Activated CD4-positive, alpha-beta memory T cell treated with anti-CD3 and anti-CD28 coated beads, Interleukin-2, amount 10 ng/mL, durations not matched to agents 7 days and 5 days (primary cell): ENCODE results near the gene CDKN1B. TPM values are rescaled to one million over a fixed set of nuclear protein-coding genes. Genes with fewer than 3 reads are reported as not detected.
A peak's percentile ranks its signal among the peaks of the same experiment; 100 is the strongest.
"Not testable (repeated sequence)": the region's sequence is repeated elsewhere in the genome, so short reads cannot be mapped to it uniquely, and the experiment has no call there.

Source experiments
- CTCF ChIA-PET: fragments of 350-600 bp; sonication (Branson Sonifier 250); formaldehyde crosslinking; loops from one replicate; lab custom pipeline; 2021; ENCODE audit warnings: antibody characterized with exemption, inconsistent platforms; lab: Charles Lee
- POLR2A ChIA-PET: fragments of 350-600 bp; sonication (Branson Sonifier 250); formaldehyde crosslinking; loops from one replicate; lab custom pipeline; 2021; ENCODE audit warnings: antibody characterized with exemption; lab: Charles Lee
- DNase-seq: peaks from one replicate; pipeline ENCODE4 v3.0.0-alpha.2; 2020
- H3K27ac Mint-ChIP-seq: one replicate; pipeline ENCODE4 v1.8.0; 2021; ENCODE audit warnings: mild to moderate bottlenecking, mixed read lengths
- H3K27me3 Mint-ChIP-seq: one replicate; pipeline ENCODE4 v1.8.0; 2021; ENCODE audit warnings: mixed read lengths
- H3K36me3 Mint-ChIP-seq: one replicate; pipeline ENCODE4 v1.8.0; 2021; ENCODE audit warnings: low read depth, mixed read lengths
- H3K4me1 Mint-ChIP-seq: one replicate; pipeline ENCODE4 v1.8.0; 2021; ENCODE audit warnings: mixed read lengths
- H3K4me3 Mint-ChIP-seq: one replicate; pipeline ENCODE4 v1.8.0; 2021; ENCODE audit warnings: mild to moderate bottlenecking, mixed read lengths
- H3K9me3 Mint-ChIP-seq: one replicate; pipeline ENCODE4 v1.8.0; 2021; ENCODE audit warnings: mixed read lengths
- total RNA-seq, 2 experiments: library from RNA; stranded (reverse); gene quantifications; one replicate each; pipeline ENCODE4 v1.2.3, GENCODE V29; 2021

Gene CDKN1B
- total RNA-seq, 2 experiments from 2014 or later, result 164 to 166 TPM

DNA sequence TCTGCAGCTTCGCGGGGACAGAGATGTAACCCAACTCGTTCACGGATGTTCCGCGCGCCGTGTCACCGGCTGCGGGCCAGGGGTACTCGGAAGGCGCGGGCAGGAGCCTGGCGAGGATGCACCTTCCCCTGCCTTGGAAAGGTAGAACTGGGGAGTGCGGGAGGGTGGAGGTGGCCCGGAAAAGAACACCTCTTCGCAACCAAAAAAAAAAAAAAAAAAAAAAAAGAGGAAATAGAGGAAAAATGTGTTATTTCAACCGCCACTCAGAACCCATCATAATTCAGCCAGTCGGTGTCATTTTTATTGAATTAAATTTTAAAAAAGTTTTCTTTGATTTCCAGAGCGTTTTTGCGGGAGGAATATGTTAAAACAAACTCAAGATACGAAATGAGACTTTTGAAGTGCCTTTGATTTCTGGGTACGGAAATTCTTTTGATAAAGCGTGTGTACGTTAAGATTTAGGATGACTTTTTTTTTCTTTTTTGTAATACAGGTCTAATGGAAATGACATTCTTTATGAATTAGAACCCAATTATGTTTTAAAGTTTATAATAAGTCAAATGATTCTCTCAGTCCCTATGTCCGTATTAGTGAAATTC, 8.9 kb downstream of the CDKN1B start:
- Mint-ChIP-seq H3K27me3 (no peaks in the 10 kb centered on the region), H3K9me3 (no peaks in the 10 kb centered on the region), H3K36me3 (peaks cover 68% of the 10 kb centered on the region), H3K4me1 (peaks cover 33% of the 10 kb centered on the region), H3K4me3 (peak overlapping the region; percentile 94), H3K27ac (peak overlapping the region; percentile 96)
- DNase-seq, result no peak
- ChIA-PET POLR2A (interaction anchor here (0.6 to 20.9 kb wide), 34 partner anchors 10 to 1713 kb away, joined by 3 to 886 read pairs (median 5); partner anchors contain the start of genes BCL2L14, BORCS5, CDKN1B and CREBL2), CTCF (interaction anchor here (0.7 to 4.0 kb wide), 6 partner anchors 9 to 369 kb away, joined by 3 to 63 read pairs (median 6); partner anchors contain the start of genes BORCS5 and CDKN1B)

DNA sequence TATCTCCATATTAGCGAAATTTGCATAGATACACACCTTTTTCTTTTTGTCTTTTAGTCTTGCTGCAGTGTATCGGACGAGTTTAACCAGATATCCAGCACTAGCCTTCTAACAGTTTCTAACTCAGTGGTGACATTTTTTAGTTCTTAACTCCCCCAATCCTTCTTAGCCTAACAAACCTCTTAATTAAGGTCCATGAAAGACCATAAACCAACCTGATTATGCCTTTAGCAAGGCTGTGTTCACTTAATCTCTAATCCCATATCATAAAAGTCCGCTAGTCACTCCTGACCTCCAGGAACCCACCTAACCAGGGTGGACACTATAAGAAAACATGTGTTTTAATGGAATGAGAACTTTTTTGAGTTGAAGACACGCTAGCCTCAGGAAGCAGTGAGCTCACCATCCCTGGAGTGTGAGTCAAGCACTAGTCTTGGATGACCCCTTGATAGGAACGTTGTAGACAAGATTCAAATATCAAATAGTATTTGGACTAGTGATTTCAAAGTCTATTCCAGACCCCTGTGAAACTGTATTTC, 9.5 kb downstream of the CDKN1B start:
- H3K27ac Mint-ChIP-seq, result peak overlapping the region; percentile 96
- H3K4me3 Mint-ChIP-seq, result peak overlapping the region; percentile 94
- no peaks in the 10 kb centered on the region for H3K27me3 Mint-ChIP-seq
- ChIA-PET CTCF (interaction anchor here (0.8 to 4.0 kb wide), 5 partner anchors 9 to 369 kb away, joined by 3 to 63 read pairs (median 3); partner anchors contain the start of gene CDKN1B), POLR2A (interaction anchor here (0.6 to 20.9 kb wide), 14 partner anchors 9 to 367 kb away, joined by 3 to 886 read pairs (median 79); partner anchors contain the start of genes BORCS5, CDKN1B, DUSP16 and GPR19)
- H3K4me1 Mint-ChIP-seq, result peaks cover 30% of the 10 kb centered on the region
- peaks cover 62% of the 10 kb centered on the region for H3K36me3 Mint-ChIP-seq
- DNase-seq, result no peak
- no peaks in the 10 kb centered on the region for H3K9me3 Mint-ChIP-seq

DNA sequence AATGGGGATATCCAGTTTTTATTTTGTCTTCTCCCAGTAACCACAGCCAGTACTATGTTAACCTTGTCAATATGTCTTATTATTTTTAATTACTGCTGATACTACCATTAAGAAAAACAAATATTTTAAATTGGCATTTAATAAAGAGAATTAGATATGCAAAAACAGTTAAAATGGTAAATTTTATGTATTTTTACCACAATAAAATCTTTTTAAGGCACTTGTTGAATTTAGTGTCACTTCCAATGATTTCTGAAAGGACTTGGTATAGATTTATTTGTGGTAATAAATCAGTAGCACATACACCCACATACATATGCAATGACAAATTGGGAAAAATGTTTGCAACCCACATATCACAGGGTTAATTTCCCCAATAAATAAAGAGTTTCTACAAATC, 14.0 kb downstream of the CDKN1B start:
- Mint-ChIP-seq H3K4me1 (peaks cover 66% of the 10 kb centered on the region), H3K36me3 (peaks cover 53% of the 10 kb centered on the region), H3K27me3 (no peaks in the 10 kb centered on the region), H3K27ac (no peak overlapping the region), H3K4me3 (no peak overlapping the region), H3K9me3 (no peaks in the 10 kb centered on the region)
- no peak for DNase-seq
- ChIA-PET CTCF (no interaction called here), POLR2A (interaction anchor here (9.1 kb wide), 1 partner anchor 10 kb away, joined by 845 read pairs; the partner anchor contains the start of gene CDKN1B)

DNA sequence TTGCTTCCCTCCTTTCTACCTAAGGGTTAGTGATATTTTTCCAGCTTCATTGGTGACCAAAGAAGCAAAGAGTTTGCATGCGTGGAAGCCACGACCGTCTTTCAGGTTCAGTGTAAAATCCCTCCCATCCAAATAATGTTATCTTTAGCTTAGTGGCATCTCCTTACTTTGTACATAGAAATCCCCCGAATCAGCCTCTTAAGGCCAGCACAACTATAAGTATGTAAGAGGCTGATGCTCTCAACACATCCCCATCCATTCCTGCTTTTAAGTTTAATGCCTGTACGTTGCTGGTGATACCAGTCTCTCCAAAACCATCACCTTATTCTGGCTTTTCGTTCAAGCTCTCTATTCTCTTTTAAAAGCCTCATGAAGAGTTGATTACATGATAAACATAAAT, 14.6 kb downstream of the CDKN1B start:
- H3K4me1 Mint-ChIP-seq, result peaks cover 70% of the 10 kb centered on the region
- peak overlapping the region; percentile 10 for H3K27ac Mint-ChIP-seq
- no peaks in the 10 kb centered on the region for H3K9me3 Mint-ChIP-seq
- no peak for DNase-seq
- no peaks in the 10 kb centered on the region for H3K27me3 Mint-ChIP-seq
- POLR2A ChIA-PET, result interaction anchor here (9.1 kb wide), 1 partner anchor 11 kb away, joined by 845 read pairs; the partner anchor contains the start of gene CDKN1B
- CTCF ChIA-PET, result no interaction called here
- H3K36me3 Mint-ChIP-seq, result peaks cover 51% of the 10 kb centered on the region
- no peak overlapping the region for H3K4me3 Mint-ChIP-seq

DNA sequence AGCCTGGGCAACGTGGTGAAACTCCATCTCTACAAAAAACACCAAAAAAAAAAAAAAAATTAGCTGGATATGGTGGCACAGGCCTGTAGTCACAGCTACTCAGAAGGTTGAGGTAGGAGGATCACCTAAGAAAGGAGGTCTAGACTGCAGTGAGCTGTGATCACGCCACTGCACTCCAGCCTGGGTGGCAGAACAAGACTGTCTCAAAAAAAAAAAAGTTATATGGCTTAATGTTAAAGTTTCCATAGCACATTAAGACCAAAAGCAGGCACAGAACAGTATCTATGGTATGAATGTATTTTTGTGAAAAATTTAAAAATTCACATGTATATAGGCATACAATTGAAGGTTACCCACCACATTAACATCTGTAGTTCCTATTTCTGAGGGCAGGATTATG, 15.9 kb downstream of the CDKN1B start:
- Mint-ChIP-seq H3K4me1 (peaks cover 74% of the 10 kb centered on the region), H3K9me3 (no peaks in the 10 kb centered on the region), H3K36me3 (peaks cover 48% of the 10 kb centered on the region), H3K4me3 (no peak overlapping the region), H3K27me3 (no peaks in the 10 kb centered on the region), H3K27ac (peak overlapping the region; percentile 19)
- DNase-seq, result no peak
- POLR2A ChIA-PET, result interaction anchor here (9.1 kb wide), 1 partner anchor 12 kb away, joined by 845 read pairs; the partner anchor contains the start of gene CDKN1B
- CTCF ChIA-PET, result interaction anchor here (0.7 to 0.8 kb wide), 2 partner anchors 14 to 184 kb away, joined by 3 read pairs; no protein-coding TSS in a partner anchor

DNA sequence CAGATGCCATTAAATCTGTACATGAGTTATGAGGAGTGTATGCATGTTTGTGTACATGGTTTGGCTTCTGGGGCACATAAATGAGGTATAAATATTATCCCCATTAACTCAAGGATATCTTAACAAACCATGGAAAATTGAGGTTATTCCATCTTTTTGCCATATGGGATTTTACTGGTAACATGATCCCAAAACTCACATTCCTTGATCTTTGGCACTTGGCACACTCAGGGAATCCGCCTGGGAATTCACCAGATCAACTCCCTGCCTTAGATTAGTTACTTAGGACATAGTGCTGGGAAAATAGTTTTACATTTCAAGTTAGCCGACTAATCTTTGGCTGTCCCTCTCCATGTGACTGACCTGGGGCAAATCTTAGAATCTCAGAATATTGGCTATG, 16.9 kb downstream of the CDKN1B start:
- Mint-ChIP-seq H3K27me3 (no peaks in the 10 kb centered on the region), H3K4me1 (peaks cover 71% of the 10 kb centered on the region), H3K27ac (peak overlapping the region; percentile 94), H3K36me3 (peaks cover 46% of the 10 kb centered on the region), H3K4me3 (no peak overlapping the region), H3K9me3 (no peaks in the 10 kb centered on the region)
- ChIA-PET CTCF (no interaction called here), POLR2A (interaction anchor here (1.4 to 9.1 kb wide), 5 partner anchors 13 to 376 kb away, joined by 3 to 845 read pairs (median 79); partner anchors contain the start of genes BORCS5, CDKN1B and GPR19)
- no peak for DNase-seq

DNA sequence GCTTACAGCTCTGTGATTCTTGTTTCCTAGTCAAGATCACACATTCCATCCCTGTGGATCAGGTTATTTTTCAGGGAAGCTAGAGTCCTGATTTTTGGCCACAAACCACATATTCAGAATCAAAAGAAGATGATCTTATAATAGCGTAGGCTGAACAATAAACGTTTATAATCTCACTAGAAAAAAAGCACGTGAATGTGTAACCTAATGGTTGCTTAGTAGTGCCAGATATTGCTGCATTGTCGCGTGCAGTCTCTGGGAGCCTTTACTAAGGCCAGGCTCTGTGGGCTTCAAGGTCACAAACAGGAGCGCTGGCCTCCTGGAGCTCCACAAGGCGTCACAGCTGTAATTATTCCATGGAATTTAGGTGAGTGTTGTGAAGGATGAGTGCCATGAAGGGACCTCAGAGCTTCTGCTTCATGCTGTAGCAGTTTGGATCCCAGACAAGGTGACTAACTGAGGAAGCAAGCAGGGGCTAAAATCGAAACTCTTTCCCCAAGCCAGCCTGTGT, 17.4 kb downstream of the CDKN1B start:
- H3K4me1 Mint-ChIP-seq, result peaks cover 71% of the 10 kb centered on the region
- no peaks in the 10 kb centered on the region for H3K9me3 Mint-ChIP-seq
- DNase-seq, result no peak
- POLR2A ChIA-PET, result interaction anchor here (0.9 to 9.1 kb wide), 7 partner anchors 13 to 377 kb away, joined by 3 to 845 read pairs (median 24); partner anchors contain the start of genes BORCS5, CDKN1B and GPR19
- CTCF ChIA-PET, result interaction anchor here (0.6 to 3.6 kb wide), 3 partner anchors 20 to 358 kb away, joined by 3 to 61 read pairs (median 5); no protein-coding TSS in a partner anchor
- peaks cover 47% of the 10 kb centered on the region for H3K36me3 Mint-ChIP-seq
- peak overlapping the region; percentile 94 for H3K27ac Mint-ChIP-seq
- H3K27me3 Mint-ChIP-seq, result no peaks in the 10 kb centered on the region
- H3K4me3 Mint-ChIP-seq, result peak overlapping the region; percentile 16

DNA sequence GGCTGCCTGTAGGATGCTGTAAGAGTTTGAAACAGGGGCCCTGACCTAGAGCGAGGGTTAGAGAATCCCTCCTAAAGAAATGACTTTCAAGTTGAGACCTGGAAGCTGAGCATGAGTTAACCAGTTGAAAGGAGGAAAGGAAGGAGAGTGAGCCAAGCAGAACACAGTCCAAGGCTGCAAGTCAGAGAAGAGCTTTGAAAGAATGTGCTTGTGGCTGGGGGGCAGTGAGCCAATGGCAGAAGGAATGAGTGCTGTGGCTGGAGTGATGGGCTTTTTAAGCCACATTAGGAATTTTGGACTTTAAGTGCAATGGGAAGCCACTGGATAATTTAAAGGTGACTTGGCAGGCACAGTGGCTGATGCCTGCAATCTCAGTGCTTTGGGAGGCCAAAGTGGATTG, 18.1 kb downstream of the CDKN1B start:
- POLR2A ChIA-PET, result interaction anchor here (0.6 to 9.1 kb wide), 9 partner anchors 14 to 378 kb away, joined by 3 to 845 read pairs (median 24); partner anchors contain the start of genes BORCS5, CDKN1B and GPR19
- no peak for DNase-seq
- Mint-ChIP-seq H3K27me3 (no peaks in the 10 kb centered on the region), H3K4me3 (peak overlapping the region; percentile 16), H3K4me1 (peaks cover 64% of the 10 kb centered on the region), H3K27ac (peak overlapping the region; percentile 94), H3K9me3 (no peaks in the 10 kb centered on the region), H3K36me3 (peaks cover 44% of the 10 kb centered on the region)
- CTCF ChIA-PET, result interaction anchor here (0.6 to 3.6 kb wide), 9 partner anchors 9 to 374 kb away, joined by 3 to 63 read pairs (median 15); partner anchors contain the start of gene DUSP16

DNA sequence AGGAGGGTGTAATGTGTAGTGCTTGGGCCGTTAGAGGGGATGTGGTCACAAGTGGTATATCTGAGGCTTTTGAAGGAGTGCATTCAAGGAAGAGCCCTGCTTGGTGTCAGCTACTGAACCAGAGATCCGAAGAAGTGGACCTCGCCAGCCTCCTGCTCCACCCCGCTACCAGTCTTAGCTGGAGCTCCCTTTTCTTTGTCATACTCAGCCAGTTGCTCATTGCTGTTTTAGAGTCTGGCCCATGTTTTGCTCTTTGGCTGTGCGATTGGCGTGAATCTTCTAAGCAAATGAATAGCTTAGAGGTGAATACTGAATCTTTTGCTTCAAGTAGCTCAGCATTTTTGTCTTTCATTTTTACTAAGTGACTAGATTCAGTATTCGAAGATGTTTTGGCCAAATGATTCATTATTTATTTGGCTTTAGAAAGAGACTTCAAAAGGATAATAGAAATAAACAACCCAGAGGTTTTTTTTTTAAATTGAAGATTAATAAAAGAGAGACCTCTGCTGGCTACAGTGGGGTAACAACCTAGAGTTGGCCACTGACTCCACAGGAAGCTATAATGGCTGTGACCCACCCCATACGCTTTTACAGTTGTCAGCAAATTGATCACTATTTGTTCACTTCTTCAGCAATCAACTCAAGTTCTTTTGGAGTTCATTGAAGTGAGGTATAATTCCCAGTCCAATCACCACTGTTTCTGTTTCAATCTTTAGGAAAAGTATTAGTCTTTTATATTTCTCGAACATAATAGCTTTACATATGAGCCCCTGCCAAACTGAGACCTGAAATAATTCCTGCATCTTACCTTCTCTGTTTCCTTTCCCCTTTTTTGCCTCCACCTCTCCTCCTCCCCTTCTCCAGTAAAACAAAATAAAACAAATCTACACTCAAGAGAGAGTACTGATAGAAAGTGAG, 19.9 kb downstream of the CDKN1B start:
- POLR2A ChIA-PET, result interaction anchor here (0.5 to 9.1 kb wide), 43 partner anchors 10 to 665 kb away, joined by 3 to 845 read pairs (median 7); partner anchors contain the start of genes BORCS5, CDKN1B, CREBL2 and DDX47
- CTCF ChIA-PET, result interaction anchor here (0.6 to 3.6 kb wide), 58 partner anchors 9 to 704 kb away, joined by 3 to 63 read pairs (median 4); partner anchors contain the start of genes BORCS5, CREBL2, DDX47 and DUSP16
- peak overlapping the region; percentile 94 for H3K27ac Mint-ChIP-seq
- H3K4me1 Mint-ChIP-seq, result peaks cover 67% of the 10 kb centered on the region
- DNase-seq, result peak; percentile 77
- H3K4me3 Mint-ChIP-seq, result peak overlapping the region; percentile 68
- no peaks in the 10 kb centered on the region for H3K27me3 Mint-ChIP-seq
- H3K36me3 Mint-ChIP-seq, result peaks cover 52% of the 10 kb centered on the region
- no peaks in the 10 kb centered on the region for H3K9me3 Mint-ChIP-seq

DNA sequence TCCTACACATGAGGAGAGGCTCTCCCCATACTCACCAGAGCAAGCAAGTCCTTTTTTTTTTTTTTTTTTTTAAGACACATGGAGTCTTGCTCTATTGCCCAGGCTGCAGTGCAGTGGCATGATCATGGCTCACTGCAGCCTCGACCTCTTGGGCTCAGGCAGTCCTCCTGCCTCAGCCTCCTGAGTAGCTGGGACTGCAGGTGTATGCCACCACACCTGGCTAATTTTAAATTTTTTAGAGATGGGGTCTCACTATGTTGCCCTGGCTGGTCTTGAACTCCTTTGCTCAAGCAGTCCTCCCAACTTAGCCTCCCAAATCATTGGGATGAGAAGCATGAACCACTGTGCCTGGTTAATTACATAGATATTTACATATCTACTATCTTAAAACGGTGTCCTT, 21.0 kb downstream of the CDKN1B start:
- not testable (repeated sequence) for H3K4me3 Mint-ChIP-seq, H3K9me3 Mint-ChIP-seq, H3K27me3 Mint-ChIP-seq, DNase-seq
- H3K36me3 Mint-ChIP-seq, result peaks cover 57% of the 10 kb centered on the region
- peaks cover 67% of the 10 kb centered on the region for H3K4me1 Mint-ChIP-seq
- CTCF ChIA-PET, result interaction anchor here (0.9 to 3.6 kb wide), 15 partner anchors 10 to 402 kb away, joined by 3 to 63 read pairs (median 15); partner anchors contain the start of genes BORCS5, DDX47 and GPR19
- H3K27ac Mint-ChIP-seq, result peak overlapping the region; percentile 94
- POLR2A ChIA-PET, result interaction anchor here (1.2 to 9.1 kb wide), 14 partner anchors 9 to 381 kb away, joined by 3 to 845 read pairs (median 22); partner anchors contain the start of genes BORCS5, CDKN1B, DDX47 and DUSP16

DNA sequence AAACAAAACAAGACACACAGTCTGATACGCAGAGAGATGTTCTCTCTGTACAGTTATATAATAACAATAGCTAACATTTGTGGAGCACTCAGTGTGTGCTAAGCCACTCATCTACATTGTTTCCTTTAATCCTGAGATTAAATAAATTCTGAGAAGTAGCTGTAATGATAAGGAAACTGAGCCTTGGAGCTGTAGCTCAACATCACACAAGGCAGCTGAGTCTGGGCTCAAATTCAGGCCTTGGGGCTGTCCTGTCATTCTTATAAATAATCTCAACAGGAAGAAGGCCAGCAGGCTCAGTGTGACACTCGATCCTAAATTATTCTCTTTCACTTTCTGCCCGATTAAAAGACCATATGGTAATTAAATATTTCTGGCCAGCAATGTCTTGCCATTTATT, 24.5 kb downstream of the CDKN1B start:
- no peaks in the 10 kb centered on the region for H3K9me3 Mint-ChIP-seq
- CTCF ChIA-PET, result no interaction called here
- H3K4me1 Mint-ChIP-seq, result peaks cover 41% of the 10 kb centered on the region
- DNase-seq, result no peak
- POLR2A ChIA-PET, result interaction anchor here (0.8 to 1.9 kb wide), 6 partner anchors 14 to 45 kb away, joined by 3 to 11 read pairs (median 5); no protein-coding TSS in a partner anchor
- H3K27ac Mint-ChIP-seq, result no peak overlapping the region
- H3K27me3 Mint-ChIP-seq, result no peaks in the 10 kb centered on the region
- H3K4me3 Mint-ChIP-seq, result no peak overlapping the region
- H3K36me3 Mint-ChIP-seq, result peaks cover 64% of the 10 kb centered on the region
